B cell (primary cell): ENCODE measurements around the gene CARS2. TPM values are rescaled to one million over a fixed set of nuclear protein-coding genes. Genes with fewer than 3 reads are reported as not detected.

ENCODE experiments used
- polyA plus RNA-seq: library from polyadenylated mRNA; depleted of rRNA; stranded (reverse); fragments of >200 nt; gene quantifications from 2 replicates; pipeline ENCODE4 v1.2.3, GENCODE V29; 2012
- total RNA-seq, 2 donors: library from RNA; stranded (reverse); fragments of 120-200 nt in 1 of 2; gene quantifications; 1 replicate in 1 of 2; 2 replicates in 1 of 2; pipeline versions ENCODE4 v1.2.3 to v1.2.4, GENCODE V29; 2013 to 2022

Gene CARS2
- total and polyA plus RNA-seq, 2 donors (not counting 1 experiment from before 2014, with no cell fraction given) = 154 to 188 TPM

Other genes starting within 250 kb of the CARS2 start
- 4.6 and 5.1 TPM in 2 replicates for gene RAB20, start 144.4 kb downstream of the CARS2 start, total RNA-seq
- 2.4 and 7.3 TPM in 2 replicates for gene RAB20, start 144.4 kb downstream of the CARS2 start, polyA plus RNA-seq
- 33.3 and 36.0 TPM in 2 replicates for gene NAXD, start 90.6 kb downstream of the CARS2 start, total RNA-seq
- 24.7 and 28.4 TPM in 2 replicates for gene NAXD, start 90.6 kb downstream of the CARS2 start, polyA plus RNA-seq
- gene ING1, start 7.6 kb upstream of the CARS2 start, total RNA-seq = 34.2 and 37.7 TPM in 2 replicates
- 29.1 and 38.4 TPM in 2 replicates for gene ING1, start 7.6 kb upstream of the CARS2 start, polyA plus RNA-seq
- gene ANKRD10, start 209.0 kb upstream of the CARS2 start, total RNA-seq = 256 and 288 TPM in 2 replicates
- 142 and 196 TPM in 2 replicates for gene ANKRD10, start 209.0 kb upstream of the CARS2 start, polyA plus RNA-seq